Natural killer cell (primary cell): ENCODE results near the gene LRP1B. TPM values are rescaled to one million over a fixed set of nuclear protein-coding genes. Genes with fewer than 3 reads are reported as not detected.

Experiments
- ATAC-seq, 3 donors: fragments of 150-1000 bp in 2 of 3; fragments of 200-7000 bp in 1 of 3; cut with Tn5 transposase; 1 replicate in 1 of 3; 2 replicates in 2 of 3; pipeline ENCODE4 v1.10.0; 2021; ENCODE audit warnings: mild to moderate bottlenecking in 2 of 3, moderate library complexity in 2 of 3
- DNase-seq, 2 donors: peaks; one replicate each; pipeline versions ENCODE4 v3.0.0 to v3.0.0-alpha.2; 2013 to 2021; ENCODE audit warnings: mixed read lengths in 1 of 2
- H3K27ac ChIP-seq: one replicate; pipeline ENCODE4 v1.5.1; 2013; ENCODE audit warnings: mild to moderate bottlenecking, low read length
- H3K27me3 ChIP-seq: one replicate; pipeline ENCODE4 v1.6.1; 2013; ENCODE audit warnings: low read length; ENCODE audit not compliant: control insufficient read depth, insufficient read depth
- H3K36me3 ChIP-seq: one replicate; pipeline ENCODE4 v1.6.1; 2013; ENCODE audit warnings: low read length; ENCODE audit not compliant: control insufficient read depth, insufficient read depth
- H3K4me1 ChIP-seq: one replicate; pipeline ENCODE4 v1.6.1; 2013; ENCODE audit warnings: low read length; ENCODE audit not compliant: control insufficient read depth, insufficient read depth
- H3K4me3 ChIP-seq: one replicate; pipeline ENCODE4 v1.5.1; 2013; ENCODE audit warnings: low read length
- H3K9me3 ChIP-seq: one replicate; pipeline ENCODE4 v1.6.1; 2013; ENCODE audit warnings: low read length; ENCODE audit not compliant: control insufficient read depth, insufficient read depth
- H3K27ac Mint-ChIP-seq, 2 donors: one replicate each; pipeline ENCODE4 v1.8.0; 2022; ENCODE audit warnings: mild to moderate bottlenecking in 2 of 2, mixed read lengths in 2 of 2, moderate library complexity in 1 of 2
- H3K27me3 Mint-ChIP-seq, 2 donors: one replicate each; pipeline ENCODE4 v1.8.0; 2022; ENCODE audit warnings: low read depth in 2 of 2, mixed read lengths in 2 of 2
- H3K36me3 Mint-ChIP-seq: one replicate; pipeline ENCODE4 v1.8.0; 2022; ENCODE audit warnings: mixed read lengths
- H3K4me1 Mint-ChIP-seq, 2 donors: one replicate each; pipeline ENCODE4 v1.8.0; 2022; ENCODE audit warnings: mixed read lengths in 2 of 2
- H3K4me3 Mint-ChIP-seq: one replicate; pipeline ENCODE4 v1.8.0; 2022; ENCODE audit warnings: mild to moderate bottlenecking, moderate library complexity, mixed read lengths
- H3K9me3 Mint-ChIP-seq, 2 donors: one replicate each; pipeline ENCODE4 v1.8.0; 2022; ENCODE audit warnings: mixed read lengths in 2 of 2
- WGBS: methylation state at CpG from one replicate; pipeline ENCODE4 v1.1.7; 2013; ENCODE audit warnings: missing lambda C conversion rate; ENCODE audit not compliant: insufficient coverage; 5-methylcytosine and 5-hydroxymethylcytosine counted together
- intact Hi-C: fragments of 100-400 bp; cut with micrococcal nuclease; formaldehyde crosslinking; loops from one replicate; pipeline ENCODE4 v1.14.2; 2022
- total RNA-seq, 4 donors: library from RNA; stranded (reverse); fragments of 120-200 nt in 1 of 4; gene quantifications; one replicate each; pipeline versions ENCODE4 v1.2.3 to v1.2.4, GENCODE V29; 2013 to 2022
- TF ChIP-seq, protein P1 (sequence below): fragments of 200-600 bp; IDR thresholded peaks from one replicate; pipeline ENCODE4 v1.8.0; 2022; ENCODE audit warnings: antibody characterized with exemption

The LRP1B gene
- total RNA-seq, 3 donors from 2014 or later (not counting 1 experiment from before 2014, with no cell fraction given): 0.05 TPM; not detected in 2

DNA sequence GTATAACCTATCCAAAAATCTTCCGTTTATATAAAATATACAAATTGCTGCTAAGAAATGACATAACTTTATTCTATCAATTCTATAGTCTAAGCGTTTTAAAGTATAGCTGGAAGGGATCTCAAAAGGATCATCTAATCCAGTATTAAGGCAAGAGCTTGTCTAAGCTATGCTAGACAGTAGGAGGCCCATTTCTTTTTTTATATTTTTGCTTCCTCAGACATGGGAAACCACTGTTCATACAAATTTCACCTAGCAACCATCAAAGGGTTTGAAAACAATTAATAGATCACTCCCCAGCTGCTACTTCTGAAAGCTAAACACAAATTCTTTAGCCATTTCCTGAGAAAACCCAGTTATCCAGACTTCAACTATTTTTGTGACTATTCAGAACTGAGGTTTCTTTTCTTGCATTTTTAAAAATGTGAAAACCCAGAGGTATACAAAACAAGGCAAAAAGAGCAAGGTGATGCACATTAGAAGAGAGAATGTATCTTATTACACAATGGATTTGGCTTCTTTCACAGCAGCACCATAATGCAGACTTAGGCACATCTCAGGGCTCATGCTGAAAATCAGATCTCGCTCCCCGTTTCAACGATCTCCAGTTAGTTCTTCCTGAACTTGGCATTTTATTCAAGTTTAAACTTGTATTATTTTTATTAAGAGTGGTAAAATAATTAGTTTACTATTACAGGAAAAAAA, 274.4 kb downstream of the LRP1B start:
- Histone ChIP-seq H3K27me3 (no peaks in the 10 kb centered on the region), H3K9me3 (no peaks in the 10 kb centered on the region), H3K27ac (no peak overlapping the region), H3K4me1 (no peaks in the 10 kb centered on the region), H3K4me3 (no peak overlapping the region), H3K36me3 (no peaks in the 10 kb centered on the region)
- Mint-ChIP-seq H3K4me1 (no peaks in the 10 kb centered on the region), H3K9me3 (peaks cover 5 to 9% of the 10 kb centered on the region in 2 donors), H3K36me3 (no peaks in the 10 kb centered on the region), H3K4me3 (no peak overlapping the region), H3K27ac (no peak overlapping the region), H3K27me3 (no peaks in the 10 kb centered on the region)
- TF ChIP-seq, protein P1, sequence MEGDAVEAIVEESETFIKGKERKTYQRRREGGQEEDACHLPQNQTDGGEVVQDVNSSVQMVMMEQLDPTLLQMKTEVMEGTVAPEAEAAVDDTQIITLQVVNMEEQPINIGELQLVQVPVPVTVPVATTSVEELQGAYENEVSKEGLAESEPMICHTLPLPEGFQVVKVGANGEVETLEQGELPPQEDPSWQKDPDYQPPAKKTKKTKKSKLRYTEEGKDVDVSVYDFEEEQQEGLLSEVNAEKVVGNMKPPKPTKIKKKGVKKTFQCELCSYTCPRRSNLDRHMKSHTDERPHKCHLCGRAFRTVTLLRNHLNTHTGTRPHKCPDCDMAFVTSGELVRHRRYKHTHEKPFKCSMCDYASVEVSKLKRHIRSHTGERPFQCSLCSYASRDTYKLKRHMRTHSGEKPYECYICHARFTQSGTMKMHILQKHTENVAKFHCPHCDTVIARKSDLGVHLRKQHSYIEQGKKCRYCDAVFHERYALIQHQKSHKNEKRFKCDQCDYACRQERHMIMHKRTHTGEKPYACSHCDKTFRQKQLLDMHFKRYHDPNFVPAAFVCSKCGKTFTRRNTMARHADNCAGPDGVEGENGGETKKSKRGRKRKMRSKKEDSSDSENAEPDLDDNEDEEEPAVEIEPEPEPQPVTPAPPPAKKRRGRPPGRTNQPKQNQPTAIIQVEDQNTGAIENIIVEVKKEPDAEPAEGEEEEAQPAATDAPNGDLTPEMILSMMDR: no peak
- intact Hi-C loops: no loop called here
- no peak for DNase-seq
- 80% methylated on average over 4 of the region's 5 CpGs for WGBS
- ATAC-seq: no peak

DNA sequence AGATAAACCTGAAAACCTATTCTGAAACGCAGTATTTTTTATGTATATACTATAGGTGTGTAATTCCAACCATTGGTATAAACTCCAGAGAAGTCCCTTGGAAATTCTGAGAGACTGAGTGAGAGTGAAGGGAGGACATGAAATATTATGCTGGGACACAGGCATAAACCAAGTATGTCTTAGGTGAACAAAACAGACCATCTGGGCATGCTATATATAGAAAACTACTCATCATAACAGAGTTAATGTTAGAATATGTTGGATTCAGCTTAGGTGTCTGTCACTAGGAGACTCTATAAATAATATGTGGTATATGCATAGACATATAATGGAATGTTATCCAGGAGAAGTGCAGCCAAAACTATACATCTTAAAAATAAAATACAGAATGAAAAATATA, 282.6 kb downstream of the LRP1B start:
- H3K9me3 ChIP-seq: no peaks in the 10 kb centered on the region
- H3K4me3 ChIP-seq: no peak overlapping the region
- no peaks in the 10 kb centered on the region for H3K4me1 Mint-ChIP-seq
- peaks cover 3 to 6% of the 10 kb centered on the region in 2 donors for H3K9me3 Mint-ChIP-seq
- no peaks in the 10 kb centered on the region for H3K27me3 Mint-ChIP-seq
- H3K27ac ChIP-seq: no peak overlapping the region
- intact Hi-C loops: no loop called here
- H3K36me3 Mint-ChIP-seq: no peaks in the 10 kb centered on the region
- no CpG with 5 or more reads among the region's 1 CpG for WGBS
- no peak for DNase-seq
- H3K4me1 ChIP-seq: no peaks in the 10 kb centered on the region
- ATAC-seq: no peak
- TF ChIP-seq, protein P1: no peak
- H3K27me3 ChIP-seq: no peaks in the 10 kb centered on the region
- no peaks in the 10 kb centered on the region for H3K36me3 ChIP-seq
- no peak overlapping the region for H3K4me3 Mint-ChIP-seq
- H3K27ac Mint-ChIP-seq: no peak overlapping the region

DNA sequence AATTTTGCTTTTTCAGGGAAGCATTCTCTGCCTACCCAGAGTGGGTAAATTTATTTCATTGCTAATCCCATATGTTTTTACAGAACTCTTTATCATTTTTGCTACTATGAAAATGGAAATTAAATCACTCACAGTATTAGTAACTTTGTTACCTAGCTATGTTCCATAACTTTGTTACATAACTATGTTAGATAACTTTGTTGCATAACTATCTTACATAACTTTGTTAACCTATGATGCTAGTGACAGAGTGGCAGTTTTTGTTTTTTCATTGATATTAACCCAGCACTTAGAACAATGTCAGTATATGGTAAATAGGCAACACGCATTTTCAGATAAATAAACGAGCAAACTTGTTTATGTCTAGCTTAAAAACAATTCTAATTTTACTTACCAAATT, 286.6 kb downstream of the LRP1B start:
- Mint-ChIP-seq H3K36me3 (no peaks in the 10 kb centered on the region), H3K9me3 (peaks cover 2 to 9% of the 10 kb centered on the region in 2 donors), H3K27me3 (no peaks in the 10 kb centered on the region), H3K4me3 (no peak overlapping the region), H3K4me1 (no peaks in the 10 kb centered on the region), H3K27ac (no peak overlapping the region)
- DNase-seq (no peak), ATAC-seq (no peak)
- TF ChIP-seq, protein P1: no peak
- H3K4me3 ChIP-seq: no peak overlapping the region
- no peaks in the 10 kb centered on the region for H3K27me3 ChIP-seq
- no peaks in the 10 kb centered on the region for H3K36me3 ChIP-seq
- H3K4me1 ChIP-seq: no peaks in the 10 kb centered on the region
- H3K27ac ChIP-seq: no peak overlapping the region
- no CpG with 5 or more reads among the region's 2 CpGs for WGBS
- no peaks in the 10 kb centered on the region for H3K9me3 ChIP-seq
- intact Hi-C loops: no loop called here

DNA sequence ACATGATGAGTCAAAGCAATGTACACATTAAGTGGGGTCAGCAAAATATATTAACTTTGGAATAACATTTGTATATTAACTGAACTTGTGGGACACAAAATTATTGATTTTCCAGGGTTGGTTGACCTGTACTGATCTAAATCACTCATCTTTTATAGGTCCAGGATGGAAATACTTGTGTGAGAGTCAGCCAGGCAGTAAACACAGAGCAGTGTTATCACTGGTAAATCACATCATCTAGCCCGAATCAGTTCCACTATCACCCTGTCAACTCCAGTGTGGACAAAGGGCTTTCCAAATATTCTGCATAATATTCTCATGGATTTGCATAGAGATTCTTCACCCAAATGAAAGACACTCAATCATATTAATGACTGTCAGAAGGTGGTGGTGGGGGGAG, 295.7 kb downstream of the LRP1B start:
- Mint-ChIP-seq H3K4me3 (no peak overlapping the region), H3K27ac (no peak overlapping the region), H3K27me3 (no peaks in the 10 kb centered on the region), H3K9me3 (peaks cover 12 to 14% of the 10 kb centered on the region in 2 donors), H3K4me1 (no peaks in the 10 kb centered on the region), H3K36me3 (no peaks in the 10 kb centered on the region)
- intact Hi-C loops: no loop called here
- Histone ChIP-seq H3K4me3 (no peak overlapping the region), H3K27ac (no peak overlapping the region), H3K36me3 (no peaks in the 10 kb centered on the region), H3K4me1 (no peaks in the 10 kb centered on the region), H3K27me3 (no peaks in the 10 kb centered on the region), H3K9me3 (no peaks in the 10 kb centered on the region)
- 86% methylated on average over 1 of the region's 1 CpG for WGBS
- ATAC-seq (no peak), DNase-seq (no peak)
- TF ChIP-seq, protein P1: no peak
